Colon (tissue), 2 donors: ENCODE results near the gene PNMT.
"Not testable (repeated sequence)": the region's sequence is repeated elsewhere in the genome, so short reads cannot be mapped to it uniquely, and the experiment has no call there.

Source experiments
- FAIRE-seq: peaks from 2 replicates; lab custom pipeline; 2012; peaks lifted over from hg19 to GRCh38; lab: Jason Lieb, UNC
- donor health status: control.
- donor health status: control.

PNMT gene

DNA sequence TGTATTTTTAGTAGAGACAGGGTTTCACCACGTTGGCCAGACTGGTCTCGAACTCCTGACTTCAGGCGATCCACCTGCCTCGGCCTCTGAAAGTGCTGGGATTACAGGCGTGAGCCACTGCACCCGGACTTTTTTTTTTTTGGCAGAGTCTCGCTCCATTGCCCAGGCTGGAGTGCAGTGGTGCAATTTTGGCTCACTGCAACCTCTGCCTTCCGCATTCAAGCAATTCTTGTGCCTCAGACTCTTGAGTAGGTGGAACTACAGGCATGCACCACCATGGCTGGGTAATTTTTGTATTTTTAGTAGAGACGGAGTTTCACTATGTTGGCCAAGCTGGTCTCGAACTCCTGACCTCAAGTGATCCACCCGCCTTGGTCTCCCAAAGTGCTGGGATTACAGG, 42.8 kb downstream of the PNMT start:
- not testable (repeated sequence) for FAIRE-seq

DNA sequence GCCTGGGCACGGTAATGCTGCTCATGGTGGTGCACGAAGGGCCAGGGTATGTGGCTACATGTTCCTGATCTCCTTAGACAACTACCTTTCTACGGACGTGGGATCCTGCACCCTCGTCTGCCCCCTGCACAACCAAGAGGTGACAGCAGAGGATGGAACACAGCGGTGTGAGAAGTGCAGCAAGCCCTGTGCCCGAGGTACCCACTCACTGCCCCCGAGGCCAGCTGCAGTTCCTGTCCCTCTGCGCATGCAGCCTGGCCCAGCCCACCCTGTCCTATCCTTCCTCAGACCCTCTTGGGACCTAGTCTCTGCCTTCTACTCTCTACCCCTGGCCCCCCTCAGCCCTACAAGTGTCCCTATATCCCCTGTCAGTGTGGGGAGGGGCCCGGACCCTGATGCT, 43.6 kb downstream of the PNMT start:
- FAIRE-seq: no peak

DNA sequence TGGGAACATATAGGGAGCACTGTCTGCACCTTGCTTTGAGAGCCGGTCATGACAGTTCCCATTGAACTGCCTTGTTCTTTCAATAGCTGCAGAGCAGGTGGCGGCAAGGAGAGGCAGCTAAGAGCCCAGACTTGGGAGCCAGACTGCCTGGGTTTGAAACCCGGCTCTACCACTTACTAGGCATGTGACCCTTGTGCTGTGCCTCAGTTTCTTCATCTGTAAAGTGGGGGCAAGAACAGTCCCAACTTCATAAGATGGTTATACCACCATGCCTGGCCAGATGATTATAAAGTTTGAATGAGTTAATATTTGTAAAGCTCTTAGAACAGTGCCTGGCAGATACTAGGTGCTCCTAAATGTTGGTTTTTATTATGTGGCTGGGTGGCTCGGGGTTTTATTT, 46.0 kb downstream of the PNMT start:
- no peak for FAIRE-seq

DNA sequence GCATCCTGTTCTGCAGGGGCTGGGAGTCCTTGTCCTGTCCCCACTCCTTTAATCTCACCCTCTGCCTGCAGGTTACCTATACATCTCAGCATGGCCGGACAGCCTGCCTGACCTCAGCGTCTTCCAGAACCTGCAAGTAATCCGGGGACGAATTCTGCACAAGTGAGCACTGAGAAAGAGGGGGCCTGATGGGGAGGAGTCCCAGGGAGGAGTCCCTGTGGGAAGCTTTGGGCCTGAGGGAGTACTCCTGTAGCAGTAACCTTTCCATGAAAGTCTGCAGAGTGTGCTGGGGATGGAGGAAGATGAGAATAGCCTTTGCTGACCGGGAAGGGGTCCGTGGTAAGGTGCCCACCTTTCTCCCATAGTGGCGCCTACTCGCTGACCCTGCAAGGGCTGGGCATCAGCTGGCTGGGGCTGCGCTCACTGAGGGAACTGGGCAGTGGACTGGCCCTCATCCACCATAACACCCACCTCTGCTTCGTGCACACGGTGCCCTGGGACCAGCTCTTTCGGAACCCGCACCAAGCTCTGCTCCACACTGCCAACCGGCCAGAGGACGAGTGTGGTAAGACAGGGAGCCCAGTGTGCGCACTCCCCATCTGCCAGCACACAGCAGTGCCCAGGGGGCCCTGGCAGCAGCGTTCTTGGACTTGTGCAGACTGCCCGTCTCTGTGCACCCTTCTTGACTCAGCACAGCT, 47.3 kb downstream of the PNMT start:
- FAIRE-seq: no peak

DNA sequence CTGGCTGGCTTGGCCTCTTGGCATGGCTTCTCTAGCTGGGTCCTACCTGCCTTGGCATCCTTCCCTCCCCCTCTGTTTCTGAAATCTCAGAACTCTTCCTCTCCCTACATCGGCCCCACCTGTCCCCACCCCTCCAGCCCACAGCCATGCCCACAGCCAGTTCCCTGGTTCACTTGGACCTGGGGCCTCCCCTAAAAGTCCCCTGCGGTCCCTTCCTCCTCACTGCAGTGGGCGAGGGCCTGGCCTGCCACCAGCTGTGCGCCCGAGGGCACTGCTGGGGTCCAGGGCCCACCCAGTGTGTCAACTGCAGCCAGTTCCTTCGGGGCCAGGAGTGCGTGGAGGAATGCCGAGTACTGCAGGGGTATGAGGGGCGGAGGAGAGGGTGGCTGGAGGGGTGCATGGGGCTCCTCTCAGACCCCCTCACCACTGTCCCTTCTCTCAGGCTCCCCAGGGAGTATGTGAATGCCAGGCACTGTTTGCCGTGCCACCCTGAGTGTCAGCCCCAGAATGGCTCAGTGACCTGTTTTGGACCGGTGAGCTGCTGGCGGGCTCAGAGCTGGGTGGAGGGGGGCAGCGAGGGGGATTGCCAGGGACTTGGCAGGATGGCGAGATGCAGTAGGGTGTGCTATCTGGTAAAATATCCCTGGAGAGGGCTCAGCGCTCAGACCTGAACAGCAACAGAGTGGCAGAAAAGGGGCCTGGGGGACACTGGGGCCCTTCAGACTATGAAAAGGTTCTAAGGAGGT, 48.0 kb downstream of the PNMT start:
- no peak for FAIRE-seq

DNA sequence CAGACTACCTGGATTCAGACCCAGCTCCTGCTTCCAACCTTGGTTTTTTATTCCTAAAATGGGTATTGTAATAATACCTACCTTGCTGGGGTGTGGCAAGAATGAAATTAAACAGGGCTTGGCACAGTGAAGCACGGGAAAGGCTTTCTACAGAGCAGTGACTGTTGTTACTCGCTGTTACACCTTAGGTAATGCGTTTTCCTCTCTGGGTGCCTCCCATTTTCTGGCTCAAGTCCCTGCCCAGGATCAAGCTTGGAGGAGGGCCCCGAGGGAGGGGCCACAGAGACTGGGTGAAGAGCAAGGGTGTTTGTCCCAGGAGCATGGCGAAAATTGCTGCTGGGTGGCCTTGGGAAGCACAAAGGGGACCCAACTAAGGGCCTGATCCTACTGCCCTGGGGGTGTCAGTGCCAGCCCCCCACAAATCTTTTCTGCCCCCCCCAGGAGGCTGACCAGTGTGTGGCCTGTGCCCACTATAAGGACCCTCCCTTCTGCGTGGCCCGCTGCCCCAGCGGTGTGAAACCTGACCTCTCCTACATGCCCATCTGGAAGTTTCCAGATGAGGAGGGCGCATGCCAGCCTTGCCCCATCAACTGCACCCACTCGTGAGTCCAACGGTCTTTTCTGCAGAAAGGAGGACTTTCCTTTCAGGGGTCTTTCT, 48.8 kb downstream of the PNMT start:
- FAIRE-seq: no peak

DNA sequence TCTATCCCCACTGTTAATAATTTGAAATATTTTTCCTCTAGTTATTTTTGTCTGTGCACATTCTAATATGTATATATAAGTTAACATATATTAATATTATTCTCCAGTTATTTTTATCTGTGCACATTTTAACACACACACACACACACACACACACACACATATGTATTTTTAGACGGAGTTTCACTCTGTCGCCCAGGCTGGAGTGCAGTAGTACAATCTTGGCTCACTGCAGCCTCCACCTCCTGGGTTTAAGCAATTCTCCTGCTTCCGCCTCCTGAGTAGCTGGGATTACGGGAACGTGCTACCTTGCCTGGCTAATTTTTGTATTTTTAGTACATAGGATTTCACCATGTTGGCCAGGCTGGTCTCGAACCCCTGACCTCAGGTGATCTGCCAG, 49.4 kb downstream of the PNMT start:
- FAIRE-seq: no peak

DNA sequence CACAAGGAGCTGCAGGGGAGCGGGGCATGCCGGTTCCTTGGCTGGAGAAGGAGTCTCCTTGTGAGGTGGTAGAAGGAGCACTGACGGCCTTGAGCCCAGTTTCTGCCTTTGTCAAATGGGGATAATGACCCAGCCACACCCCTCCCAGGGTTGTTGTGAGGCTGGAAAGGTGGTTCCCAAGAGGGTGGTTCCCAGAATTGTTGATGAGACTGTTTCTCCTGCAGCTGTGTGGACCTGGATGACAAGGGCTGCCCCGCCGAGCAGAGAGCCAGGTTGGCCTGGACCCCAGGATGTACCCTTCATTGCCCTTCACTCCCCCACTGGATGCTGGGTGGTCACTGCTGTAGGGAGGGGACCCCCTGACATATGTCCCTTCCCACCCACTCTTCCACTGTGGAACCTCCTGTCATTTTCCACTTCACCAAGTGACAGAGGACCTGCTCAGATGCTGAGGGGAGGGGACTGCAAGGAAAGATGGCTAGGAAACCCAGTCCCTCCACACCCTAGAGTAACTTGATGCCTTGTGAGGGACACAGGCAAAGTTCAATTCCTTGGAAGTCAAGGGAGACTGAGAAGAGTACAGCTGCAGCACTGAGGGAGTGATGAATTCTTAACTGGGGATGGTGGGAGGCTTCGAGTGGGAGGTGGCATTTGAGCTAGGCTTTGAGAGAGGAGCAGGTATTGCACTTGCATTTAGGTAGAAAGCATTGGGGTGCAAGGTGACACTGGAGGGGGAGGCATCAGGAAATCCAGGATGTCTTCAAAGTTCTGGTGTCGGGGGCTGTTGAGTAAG, 51.5 kb downstream of the PNMT start:
- FAIRE-seq: no peak
